ENCODE data around the gene SND1. TPM values are rescaled to one million over a fixed set of nuclear protein-coding genes. Genes with fewer than 3 reads are reported as not detected.
A peak's percentile ranks its signal among the peaks of the same experiment; 100 is the strongest.

The SND1 gene
- total RNA-seq, 2 donors from 2014 or later: 146 to 155 TPM

DNA sequence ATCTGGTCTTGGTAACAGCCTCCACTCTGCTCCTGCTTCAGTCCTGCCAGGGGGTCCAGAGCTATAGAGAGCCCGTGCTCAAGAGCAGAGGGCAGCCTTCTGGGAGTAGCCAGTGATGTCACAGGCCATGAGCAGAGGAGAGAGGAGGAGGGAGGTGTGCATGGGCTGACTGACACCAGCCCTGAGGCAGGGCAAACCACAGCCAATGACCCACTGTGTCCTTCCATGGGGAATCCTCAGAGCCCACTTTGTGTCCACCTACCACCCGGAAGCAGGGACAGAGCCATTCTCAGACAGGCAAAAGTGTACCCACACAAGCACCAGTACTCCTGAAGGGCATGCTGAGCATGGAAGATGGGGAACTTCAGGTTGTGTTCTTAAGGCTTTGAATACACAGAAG, 34.0 kb upstream of the SND1 start, which contains the start of gene PAX4:
Gene PAX4 (minus strand): TSS at position 101 of the 400 bp plus-strand sequence. CDS start 2,214 bp downstream, outside the sequence.
- DNase-seq: no peak
- H3K9me3 ChIP-seq: no peaks in the 10 kb centered on the region
- no peak for ATAC-seq
- H3K4me3 ChIP-seq: no peak within 1 kb of the TSS
- no peak within 1 kb of the TSS for H3K27ac ChIP-seq
- TF ChIP-seq POLR2A (IDR thresholded peaks at IDR 0.05): no peak
- TF ChIP-seq, protein P1, sequence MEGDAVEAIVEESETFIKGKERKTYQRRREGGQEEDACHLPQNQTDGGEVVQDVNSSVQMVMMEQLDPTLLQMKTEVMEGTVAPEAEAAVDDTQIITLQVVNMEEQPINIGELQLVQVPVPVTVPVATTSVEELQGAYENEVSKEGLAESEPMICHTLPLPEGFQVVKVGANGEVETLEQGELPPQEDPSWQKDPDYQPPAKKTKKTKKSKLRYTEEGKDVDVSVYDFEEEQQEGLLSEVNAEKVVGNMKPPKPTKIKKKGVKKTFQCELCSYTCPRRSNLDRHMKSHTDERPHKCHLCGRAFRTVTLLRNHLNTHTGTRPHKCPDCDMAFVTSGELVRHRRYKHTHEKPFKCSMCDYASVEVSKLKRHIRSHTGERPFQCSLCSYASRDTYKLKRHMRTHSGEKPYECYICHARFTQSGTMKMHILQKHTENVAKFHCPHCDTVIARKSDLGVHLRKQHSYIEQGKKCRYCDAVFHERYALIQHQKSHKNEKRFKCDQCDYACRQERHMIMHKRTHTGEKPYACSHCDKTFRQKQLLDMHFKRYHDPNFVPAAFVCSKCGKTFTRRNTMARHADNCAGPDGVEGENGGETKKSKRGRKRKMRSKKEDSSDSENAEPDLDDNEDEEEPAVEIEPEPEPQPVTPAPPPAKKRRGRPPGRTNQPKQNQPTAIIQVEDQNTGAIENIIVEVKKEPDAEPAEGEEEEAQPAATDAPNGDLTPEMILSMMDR (IDR thresholded peaks at IDR 0.05): no peak
- H3K4me1 ChIP-seq: no peaks in the 10 kb centered on the region
- WGBS, 2 donors: 26% methylated on average over 2 of the region's 2 CpGs; no CpG with 5 or more reads in 1 of the 2 donors
- H3K36me3 ChIP-seq (replicated peaks in 1 of 2; ENCODE audit: insufficient read depth in 1 of 2, low read depth in 2 of 2): no peaks in the 10 kb centered on the region
- intact Hi-C loops (cut with DNase I): no loop called here
- no peaks in the 10 kb centered on the region for H3K27me3 ChIP-seq

- Histone ChIP-seq H3K9me3 (no peaks in the 10 kb centered on the region), H3K4me3 (no peak overlapping the region), H3K27ac (no peak overlapping the region), H3K27me3 (no peaks in the 10 kb centered on the region), H3K36me3 (replicated peaks in 1 of 2; ENCODE audit: insufficient read depth in 1 of 2, low read depth in 2 of 2) (no peaks in the 10 kb centered on the region), H3K4me1 (no peaks in the 10 kb centered on the region)
- WGBS, 2 donors: 27 to 41% methylated on average over 1 of the region's 1 CpG
- intact Hi-C loops (cut with DNase I): no loop called here
- DNase-seq: no peak
- ATAC-seq: no peak
- TF ChIP-seq, protein P1 (IDR thresholded peaks at IDR 0.05): no peak
- no peak for TF ChIP-seq POLR2A (IDR thresholded peaks at IDR 0.05)
Measured at GRCh38 chr7:127618775-127619174, 33.2 kb upstream of the SND1 start.

DNA sequence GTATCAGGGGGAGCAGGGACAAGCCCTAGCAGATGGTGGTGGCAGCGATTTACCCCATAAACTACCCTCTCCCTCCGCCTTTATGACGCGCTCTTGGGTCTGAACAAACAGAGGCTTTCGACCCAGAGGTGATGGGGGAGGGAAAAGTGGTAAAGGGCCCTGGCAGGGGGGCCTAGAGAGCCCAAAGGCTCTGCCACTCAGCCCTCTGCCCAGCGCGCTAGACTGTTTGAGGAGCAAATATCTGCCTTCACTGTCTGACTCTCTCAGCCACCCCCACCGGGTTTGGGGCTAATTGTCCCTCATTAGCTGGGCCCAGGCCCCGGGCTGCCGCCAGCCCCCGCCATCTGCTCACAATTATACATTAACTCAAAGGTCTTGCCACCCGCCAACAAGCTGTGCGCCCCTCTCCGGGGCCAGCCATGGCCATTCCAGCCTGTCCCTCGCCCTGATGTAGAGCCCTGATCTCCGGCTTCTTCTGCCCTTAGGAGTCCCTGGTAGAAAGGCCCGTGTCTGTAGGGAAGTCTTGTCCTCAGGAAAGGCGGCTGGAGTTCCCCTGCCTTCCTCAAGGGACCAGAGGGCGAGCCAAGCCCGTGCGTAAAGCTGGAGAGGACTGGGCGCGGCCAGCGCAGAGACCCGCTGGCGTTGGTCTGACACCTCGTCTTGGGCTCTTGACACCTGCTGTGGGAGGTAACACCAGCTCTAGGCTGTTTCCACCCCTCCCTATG, 32.2 kb upstream of the SND1 start:
- H3K36me3 ChIP-seq (replicated peaks in 1 of 2; ENCODE audit: insufficient read depth in 1 of 2, low read depth in 2 of 2): no peaks in the 10 kb centered on the region
- ATAC-seq (no peak), DNase-seq (peak in 1 of 4 donors; percentile 17)
- no peaks in the 10 kb centered on the region for H3K4me1 ChIP-seq
- H3K27me3 ChIP-seq: no peaks in the 10 kb centered on the region
- intact Hi-C loops (cut with DNase I): no loop called here
- H3K9me3 ChIP-seq: no peaks in the 10 kb centered on the region
- H3K27ac ChIP-seq: no peak overlapping the region
- no peak for TF ChIP-seq POLR2A (IDR thresholded peaks at IDR 0.05)
- TF ChIP-seq, protein P1 (IDR thresholded peaks at IDR 0.05): no peak
- no peak overlapping the region for H3K4me3 ChIP-seq
- 5% methylated on average over 9 to 24 of the region's 27 CpGs for WGBS, 2 donors

- TF ChIP-seq, protein P1 (IDR thresholded peaks at IDR 0.05): no peak
- TF ChIP-seq POLR2A (IDR thresholded peaks at IDR 0.05): no peak
- Histone ChIP-seq H3K4me3 (no peak overlapping the region), H3K36me3 (replicated peaks in 1 of 2; ENCODE audit: insufficient read depth in 1 of 2, low read depth in 2 of 2) (no peaks in the 10 kb centered on the region), H3K27me3 (no peaks in the 10 kb centered on the region), H3K27ac (no peak overlapping the region), H3K4me1 (no peaks in the 10 kb centered on the region), H3K9me3 (no peaks in the 10 kb centered on the region)
- intact Hi-C loops (cut with DNase I): no loop called here
- ATAC-seq: no peak
- WGBS, 2 donors: 4 to 6% methylated on average over 20 to 24 of the region's 24 CpGs
- no peak for DNase-seq
Measured at GRCh38 chr7:127620406-127621233, 31.4 kb upstream of the SND1 start.

All from body of pancreas (tissue), 4 donors.